Measurements from ENCODE around the gene PHKG1.
A peak's percentile ranks its signal among the peaks of the same experiment; 100 is the strongest.
"Not testable (repeated sequence)": the region's sequence is repeated elsewhere in the genome, so short reads cannot be mapped to it uniquely, and the experiment has no call there.

PHKG1 gene

DNA sequence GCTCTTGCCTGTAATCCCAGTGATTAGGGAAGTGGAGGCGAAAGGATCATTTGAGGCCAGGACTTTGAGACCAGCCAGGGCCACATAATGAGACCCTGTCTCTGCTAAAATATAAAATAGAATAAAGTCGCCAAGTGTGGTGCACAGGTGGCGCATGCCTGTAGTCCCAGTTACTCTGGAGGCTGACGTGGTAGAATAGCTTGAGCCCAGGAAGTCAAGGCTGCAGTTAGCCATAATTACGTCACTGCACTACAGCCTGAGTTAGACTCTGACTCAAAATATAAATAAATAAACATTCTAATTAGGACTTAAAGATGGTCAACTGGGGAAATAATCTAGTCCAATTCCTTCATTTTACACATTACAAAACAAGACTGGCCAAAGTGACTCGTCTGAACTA, 12.8 kb upstream of the PHKG1 start:
- ATAC-seq (ENCODE audit: insufficient read depth, low read depth) (no peak), DNase-seq (peak; percentile 30)
- peaks cover 32% of the 10 kb centered on the region for H4K20me1 ChIP-seq (ENCODE audit: insufficient read depth, low read length)
- H3K27ac ChIP-seq (ENCODE audit: low read length): peak overlapping the region; percentile 87
- H3K4me3 ChIP-seq (ENCODE audit: low read depth in 1 of 2, low read length in 2 of 2): peak overlapping the region; percentile 84 to 98
- H2AFZ ChIP-seq (ENCODE audit: low read depth, low read length): peak overlapping the region; percentile 82; the same call in 1 of the 2 replicates
- H3K36me3 ChIP-seq (ENCODE audit: insufficient read depth, low read length): peaks cover 48% of the 10 kb centered on the region
- peaks cover 43% of the 10 kb centered on the region for H3K79me2 ChIP-seq (ENCODE audit: insufficient read depth, low read length)
- H3K9ac ChIP-seq (ENCODE audit: low read depth, low read length): peak overlapping the region; percentile 84
- TF ChIP-seq, protein P1, sequence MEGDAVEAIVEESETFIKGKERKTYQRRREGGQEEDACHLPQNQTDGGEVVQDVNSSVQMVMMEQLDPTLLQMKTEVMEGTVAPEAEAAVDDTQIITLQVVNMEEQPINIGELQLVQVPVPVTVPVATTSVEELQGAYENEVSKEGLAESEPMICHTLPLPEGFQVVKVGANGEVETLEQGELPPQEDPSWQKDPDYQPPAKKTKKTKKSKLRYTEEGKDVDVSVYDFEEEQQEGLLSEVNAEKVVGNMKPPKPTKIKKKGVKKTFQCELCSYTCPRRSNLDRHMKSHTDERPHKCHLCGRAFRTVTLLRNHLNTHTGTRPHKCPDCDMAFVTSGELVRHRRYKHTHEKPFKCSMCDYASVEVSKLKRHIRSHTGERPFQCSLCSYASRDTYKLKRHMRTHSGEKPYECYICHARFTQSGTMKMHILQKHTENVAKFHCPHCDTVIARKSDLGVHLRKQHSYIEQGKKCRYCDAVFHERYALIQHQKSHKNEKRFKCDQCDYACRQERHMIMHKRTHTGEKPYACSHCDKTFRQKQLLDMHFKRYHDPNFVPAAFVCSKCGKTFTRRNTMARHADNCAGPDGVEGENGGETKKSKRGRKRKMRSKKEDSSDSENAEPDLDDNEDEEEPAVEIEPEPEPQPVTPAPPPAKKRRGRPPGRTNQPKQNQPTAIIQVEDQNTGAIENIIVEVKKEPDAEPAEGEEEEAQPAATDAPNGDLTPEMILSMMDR (IDR thresholded peaks at IDR 0.05; ENCODE audit: borderline replicate concordance, extremely low read depth, low read length, poor library complexity, severe bottlenecking): peak; percentile 6
- no peak for TF ChIP-seq EZH2 (IDR thresholded peaks at IDR 0.05; ENCODE audit: borderline replicate concordance, low read depth, low read length, severe bottlenecking)
- no peaks in the 10 kb centered on the region for H3K27me3 ChIP-seq (ENCODE audit: insufficient read depth, low read length, poor library complexity)
- peak overlapping the region; percentile 81 for H3K4me2 ChIP-seq (ENCODE audit: insufficient read depth, low read length)
- H3K4me1 ChIP-seq (ENCODE audit: insufficient read depth, low read length): peaks cover 29% of the 10 kb centered on the region
- peaks cover 4% of the 10 kb centered on the region for H3K9me3 ChIP-seq (ENCODE audit: insufficient read depth, low read length, severe bottlenecking)

DNA sequence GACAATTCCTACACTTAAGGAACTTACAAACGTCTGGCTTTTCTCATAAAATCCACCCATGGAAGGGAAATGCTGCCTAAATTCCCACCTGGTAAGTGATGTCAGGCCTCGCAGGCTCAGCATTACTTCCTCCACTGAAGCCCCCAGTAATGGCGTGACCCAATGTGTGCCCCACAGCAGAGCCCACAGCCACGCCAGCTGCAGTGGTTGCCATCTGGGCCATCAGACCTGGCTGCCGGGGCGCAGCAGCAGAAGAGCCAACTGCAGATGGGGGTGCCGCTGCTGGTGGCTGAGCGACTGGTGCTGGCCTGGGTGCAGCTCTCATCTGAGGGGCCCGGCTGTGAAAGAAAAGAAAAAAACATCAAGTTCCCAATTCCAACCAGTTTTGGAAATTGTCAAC, 11.4 kb upstream of the PHKG1 start:
- not testable (repeated sequence) for H2AFZ ChIP-seq (ENCODE audit: low read depth, low read length); H3K9ac ChIP-seq (ENCODE audit: low read depth, low read length); H3K27me3 ChIP-seq (ENCODE audit: insufficient read depth, low read length, poor library complexity); H3K27ac ChIP-seq (ENCODE audit: low read length); H3K9me3 ChIP-seq (ENCODE audit: insufficient read depth, low read length, severe bottlenecking); DNase-seq; ATAC-seq (ENCODE audit: insufficient read depth, low read depth)
- peaks cover 29% of the 10 kb centered on the region for H3K4me1 ChIP-seq (ENCODE audit: insufficient read depth, low read length)
- peak overlapping the region in 1 of 2 experiments; percentile 30; a peak in 1 of 4 replicates for H3K4me3 ChIP-seq (ENCODE audit: low read depth in 1 of 2, low read length in 2 of 2)
- H3K79me2 ChIP-seq (ENCODE audit: insufficient read depth, low read length): peaks cover 43% of the 10 kb centered on the region
- H3K36me3 ChIP-seq (ENCODE audit: insufficient read depth, low read length): peaks cover 62% of the 10 kb centered on the region
- peaks cover 32% of the 10 kb centered on the region for H4K20me1 ChIP-seq (ENCODE audit: insufficient read depth, low read length)
- H3K4me2 ChIP-seq (ENCODE audit: insufficient read depth, low read length): peak overlapping the region; percentile 81

DNA sequence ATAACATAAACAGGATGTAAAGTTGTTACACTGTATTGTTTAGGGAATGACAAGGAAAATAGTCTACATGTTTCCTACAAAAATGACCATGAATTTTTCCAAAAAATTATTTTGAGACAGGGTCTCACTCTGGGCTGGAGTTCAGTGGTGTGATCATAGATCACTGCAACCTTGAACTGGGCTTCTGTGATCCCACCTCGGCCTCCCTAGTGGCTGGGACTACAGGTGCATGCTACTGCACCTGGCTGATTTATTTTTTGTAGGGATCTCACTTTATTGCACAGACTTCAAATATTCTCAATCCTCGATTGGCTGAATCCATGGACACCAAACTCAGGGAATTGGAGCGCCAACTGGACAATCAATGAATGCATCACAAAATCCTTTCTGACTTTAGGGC, 6.9 kb upstream of the PHKG1 start:
- ATAC-seq (ENCODE audit: insufficient read depth, low read depth) (peak; percentile 41; the same call in 1 of the 3 replicates), DNase-seq (no peak)
- peaks cover 18% of the 10 kb centered on the region for H3K4me1 ChIP-seq (ENCODE audit: insufficient read depth, low read length)
- TF ChIP-seq EZH2 (IDR thresholded peaks at IDR 0.05; ENCODE audit: borderline replicate concordance, low read depth, low read length, severe bottlenecking): no peak
- TF ChIP-seq, protein P1 (IDR thresholded peaks at IDR 0.05; ENCODE audit: borderline replicate concordance, extremely low read depth, low read length, poor library complexity, severe bottlenecking): no peak
- H4K20me1 ChIP-seq (ENCODE audit: insufficient read depth, low read length): peaks cover 18% of the 10 kb centered on the region
- H3K9me3 ChIP-seq (ENCODE audit: insufficient read depth, low read length, severe bottlenecking): no peaks in the 10 kb centered on the region
- no peak overlapping the region for H3K4me3 ChIP-seq (ENCODE audit: low read depth in 1 of 2, low read length in 2 of 2)
- H3K27ac ChIP-seq (ENCODE audit: low read length): no peak overlapping the region
- H3K27me3 ChIP-seq (ENCODE audit: insufficient read depth, low read length, poor library complexity): no peaks in the 10 kb centered on the region
- peaks cover 58% of the 10 kb centered on the region for H3K36me3 ChIP-seq (ENCODE audit: insufficient read depth, low read length)
- no peak overlapping the region for H3K4me2 ChIP-seq (ENCODE audit: insufficient read depth, low read length)
- no peak overlapping the region for H2AFZ ChIP-seq (ENCODE audit: low read depth, low read length)
- H3K9ac ChIP-seq (ENCODE audit: low read depth, low read length): no peak overlapping the region
- H3K79me2 ChIP-seq (ENCODE audit: insufficient read depth, low read length): peaks cover 20% of the 10 kb centered on the region

DNA sequence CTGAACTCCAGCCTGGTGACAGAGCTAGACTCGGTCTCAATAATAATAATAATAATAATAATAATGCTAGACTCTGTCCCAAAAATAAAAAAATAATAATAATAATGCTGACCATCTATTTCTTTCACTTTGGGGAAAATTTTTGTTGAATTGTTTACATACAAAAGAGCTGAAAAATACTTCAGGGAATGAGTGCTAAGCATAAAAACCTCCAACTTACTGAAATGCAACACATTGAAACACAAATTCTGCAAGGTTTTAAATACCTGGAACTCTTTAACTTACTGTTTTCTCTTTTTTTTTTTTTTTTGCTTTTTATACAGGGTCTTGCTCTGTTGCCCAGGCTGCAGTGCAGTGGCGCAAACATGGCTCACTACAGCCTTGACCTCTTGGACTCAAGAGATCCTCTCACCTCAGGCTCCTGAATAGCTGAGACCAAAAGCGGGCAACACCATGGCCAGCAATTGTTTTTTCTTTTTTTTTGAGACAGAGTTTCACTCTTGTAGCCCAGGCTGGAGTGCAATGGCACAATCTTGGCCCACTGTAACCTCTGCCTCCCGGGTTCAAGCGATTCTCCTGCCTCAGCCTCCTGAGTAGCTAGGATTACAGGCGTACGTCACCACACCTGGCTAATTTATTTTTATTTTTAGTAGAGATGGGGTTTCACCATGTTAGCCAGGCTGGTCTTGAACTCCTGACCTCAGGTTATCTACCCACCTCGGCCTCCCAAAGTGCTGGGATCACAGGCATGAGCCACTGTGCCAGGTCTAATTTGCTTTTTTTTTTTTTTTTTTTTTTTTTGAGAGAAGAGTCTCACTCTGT, 5.6 kb upstream of the PHKG1 start:
- not testable (repeated sequence) for H3K4me1 ChIP-seq (ENCODE audit: insufficient read depth, low read length); H4K20me1 ChIP-seq (ENCODE audit: insufficient read depth, low read length); H2AFZ ChIP-seq (ENCODE audit: low read depth, low read length); H3K79me2 ChIP-seq (ENCODE audit: insufficient read depth, low read length); H3K9ac ChIP-seq (ENCODE audit: low read depth, low read length); H3K9me3 ChIP-seq (ENCODE audit: insufficient read depth, low read length, severe bottlenecking); DNase-seq; H3K27ac ChIP-seq (ENCODE audit: low read length); H3K4me3 ChIP-seq (ENCODE audit: low read depth in 1 of 2, low read length in 2 of 2); ATAC-seq (ENCODE audit: insufficient read depth, low read depth); H3K27me3 ChIP-seq (ENCODE audit: insufficient read depth, low read length, poor library complexity); H3K4me2 ChIP-seq (ENCODE audit: insufficient read depth, low read length)
- peaks cover 46% of the 10 kb centered on the region for H3K36me3 ChIP-seq (ENCODE audit: insufficient read depth, low read length)

Data from DND-41 (cell line).